Measurements from ENCODE around the gene MVP.

The MVP gene

GRCh38 chr16:29896841-29897240, 76.6 kb downstream of the MVP start:
- H3K9me3 ChIP-seq (ENCODE audit: control insufficient read depth, insufficient read depth, low read length) = no peaks in the 10 kb centered on the region
- no peaks in the 10 kb centered on the region; the same call in 1 of the 2 replicates for H3K36me3 ChIP-seq (ENCODE audit: control insufficient read depth, insufficient read depth, low read length)
- DNase-seq (ENCODE audit: low read depth, low spot score) = no peak
- no peaks in the 10 kb centered on the region for H3K27me3 ChIP-seq (ENCODE audit: control insufficient read depth, insufficient read depth, low read length)
- H3K4me3 ChIP-seq (ENCODE audit: low read length) = no peak overlapping the region
- no CpG with 5 or more reads among the region's 15 CpGs for WGBS (ENCODE audit: insufficient coverage, insufficient read length)
- H3K27ac ChIP-seq (ENCODE audit: low read length) = no peak overlapping the region
- peaks cover 4% of the 10 kb centered on the region; the same call in 1 of the 2 replicates for H3K4me1 ChIP-seq (ENCODE audit: control insufficient read depth, insufficient read depth, low read length)

- Histone ChIP-seq H3K27ac (ENCODE audit: low read length) (no peak overlapping the region), H3K36me3 (ENCODE audit: control insufficient read depth, insufficient read depth, low read length) (no peaks in the 10 kb centered on the region; the same call in 1 of the 2 replicates), H3K4me1 (ENCODE audit: control insufficient read depth, insufficient read depth, low read length) (peaks cover 4% of the 10 kb centered on the region; the same call in 1 of the 2 replicates), H3K27me3 (ENCODE audit: control insufficient read depth, insufficient read depth, low read length) (no peaks in the 10 kb centered on the region), H3K4me3 (ENCODE audit: low read length) (no peak overlapping the region), H3K9me3 (ENCODE audit: control insufficient read depth, insufficient read depth, low read length) (no peaks in the 10 kb centered on the region)
- no peak for DNase-seq (ENCODE audit: low read depth, low spot score)
- no CpG with 5 or more reads among the region's 4 CpGs for WGBS (ENCODE audit: insufficient coverage, insufficient read length)
Observed at GRCh38 chr16:29897333-29897732, 77.1 kb downstream of the MVP start.
